Transverse colon (tissue), 4 donors: ENCODE data around the gene EML4. TPM values are rescaled to one million over a fixed set of nuclear protein-coding genes. Genes with fewer than 3 reads are reported as not detected.

ENCODE experiments used
- DNase-seq: peaks from one replicate; pipeline ENCODE4 v3.0.0-alpha.2; 2019
- H3K27ac ChIP-seq, 4 donors: fragments of 200-600 bp; sonication (generic); 2 replicates each; pipeline ENCODE4 v1.5.1; 2016 to 2018; ENCODE audit warnings: inconsistent platforms in 4 of 4
- H3K27me3 ChIP-seq: fragments of 200-600 bp; sonication (generic); 2 replicates; pipeline ENCODE4 v1.5.1; 2017; ENCODE audit warnings: inconsistent platforms
- H3K36me3 ChIP-seq, 4 donors: fragments of 200-600 bp; sonication (generic); 2 replicates each; pipeline ENCODE4 v1.5.1; 2017 to 2019; ENCODE audit warnings: inconsistent platforms in 4 of 4
- H3K4me1 ChIP-seq, 4 donors: fragments of 200-600 bp; sonication (generic); 2 replicates each; pipeline ENCODE4 v1.5.1; 2017 to 2020; ENCODE audit warnings: inconsistent platforms in 4 of 4
- H3K4me3 ChIP-seq, 4 donors: fragments of 200-600 bp; sonication (generic); 1 replicate in 1 of 4; 2 replicates in 3 of 4; pipeline versions ENCODE4 v1.5.1 to v1.6.1; 2017 to 2019; ENCODE audit warnings: inconsistent platforms in 4 of 4
- H3K9me3 ChIP-seq, 2 donors: fragments of 200-600 bp; sonication (generic); 2 replicates each; pipeline ENCODE4 v1.5.1; 2017 to 2019; ENCODE audit warnings: inconsistent platforms in 2 of 2
- CTCF ChIP-seq, 5 experiments: fragments of 200-600 bp in 3 of 5; fragments of 450-650 bp in 2 of 5; sonication (generic) in 3 of 5; IDR thresholded peaks; 1 replicate in 2 of 5; 2 replicates in 3 of 5; pipeline ENCODE4 v1.5.1; 2016 to 2017; ENCODE audit warnings: antibody characterized with exemption in 5 of 5, inconsistent platforms in 3 of 5, mild to moderate bottlenecking in 2 of 5, moderate library complexity in 1 of 5
- EP300 ChIP-seq: sonication (generic); formaldehyde crosslinking; IDR thresholded peaks from one replicate; pipeline ENCODE4 v1.6.1; 2017; ENCODE audit warnings: antibody characterized with exemption, low read depth
- POLR2A ChIP-seq: fragments of 450-650 bp; IDR thresholded peaks from one replicate; pipeline ENCODE4 v1.6.1; 2016; ENCODE audit warnings: antibody characterized with exemption, mild to moderate bottlenecking, moderate library complexity
- POLR2AphosphoS5 ChIP-seq, 3 donors: sonication (generic); formaldehyde crosslinking; IDR thresholded peaks; one replicate each; pipeline ENCODE4 v1.6.1; 2016; ENCODE audit warnings: antibody characterized with exemption in 3 of 3
- WGBS, 2 donors: methylation state at CpG; one replicate each; pipeline ENCODE4 v1.1.5; 2018; ENCODE audit warnings: low coverage in 1 of 2; 5-methylcytosine and 5-hydroxymethylcytosine counted together
- in situ Hi-C, 4 donors: fragments of 200-750 bp; cut with MboI; loops; one replicate each; pipeline versions ENCODE4 v1.15.0 to v1.15.1; 2017; ENCODE audit warnings: low sequenced_read_pairs in 3 of 4, low pct_ligation_motif_present in 1 of 4, low pct_unique_long_range_greater_than_20kb in 1 of 4
- intact Hi-C: fragments of 100-400 bp; cut with DNase I; formaldehyde crosslinking; loops from one replicate; pipeline ENCODE4 v1.15.1; 2023; ENCODE audit warnings: low total_unique reads
- total RNA-seq, 4 donors: library from RNA; depleted of rRNA; stranded (reverse); fragments of >200 nt; gene quantifications; one replicate each; pipeline ENCODE4 v1.1.0, GENCODE V29; 2016

The EML4 gene
- total RNA-seq, 4 donors from 2014 or later: 49.7 to 91.5 (median 67.5) TPM

- WGBS, 2 donors: 14 to 23% methylated on average over 6 of the region's 6 CpGs
- no peaks in the 10 kb centered on the region for H3K36me3 ChIP-seq
These were observed 190.3 kb downstream of the EML4 start for GRCh38 chr2:42359304-42359964.

GRCh38 chr2:42359965-42360483 lies 190.9 kb downstream of the EML4 start:
- DNase-seq: no peak
- H3K27me3 ChIP-seq: no peaks in the 10 kb centered on the region
- H3K4me1 ChIP-seq: peaks cover 6 to 44% (median 19%) of the 10 kb centered on the region in 4 donors
- TF ChIP-seq EP300: no peak
- TF ChIP-seq CTCF (IDR thresholded peaks at IDR 0.05): no peak
- no peak for TF ChIP-seq POLR2AphosphoS5 (IDR thresholded peaks at IDR 0.05)
- TF ChIP-seq POLR2A: no peak
- 0 to 7% methylated on average over 6 to 12 of the region's 12 CpGs for WGBS, 2 donors
- H3K27ac ChIP-seq: peak overlapping the region; percentile 92 to 97 (median 94)
- H3K9me3 ChIP-seq: no peaks in the 10 kb centered on the region
- in situ Hi-C loops (loop anchor here in 2 of 4 donors (25.0 kb wide), 2 partner anchors 273 to 498 kb away; no protein-coding TSS in a partner anchor), intact Hi-C loops (no loop called here)
- H3K36me3 ChIP-seq: no peaks in the 10 kb centered on the region
- peak overlapping the region; percentile 76 to 88 (median 84) for H3K4me3 ChIP-seq

More at GRCh38 chr2:42359304-42359964, 190.3 kb downstream of the EML4 start:
- H3K27ac ChIP-seq: peak overlapping the region; percentile 92 to 97 (median 94)
- no peak for DNase-seq
- peaks cover 6 to 48% (median 21%) of the 10 kb centered on the region in 4 donors for H3K4me1 ChIP-seq
- no peaks in the 10 kb centered on the region for H3K9me3 ChIP-seq
- intact Hi-C loops (no loop called here), in situ Hi-C loops (loop anchor here in 2 of 4 donors (25.0 kb wide), 2 partner anchors 272 to 497 kb away; no protein-coding TSS in a partner anchor)
- H3K27me3 ChIP-seq: no peaks in the 10 kb centered on the region
- peak overlapping the region in 3 of 4 donors; percentile 80 to 88 (median 88) for H3K4me3 ChIP-seq
- TF ChIP-seq EP300 (no peak), POLR2AphosphoS5 (IDR thresholded peaks at IDR 0.05) (no peak), CTCF (IDR thresholded peaks at IDR 0.05) (no peak), POLR2A (no peak)

GRCh38 chr2:42360493-42360889 lies 191.3 kb downstream of the EML4 start:
- H3K4me3 ChIP-seq: peak overlapping the region; percentile 76 to 88 (median 84)
- TF ChIP-seq CTCF (IDR thresholded peaks at IDR 0.05) (no peak), POLR2AphosphoS5 (IDR thresholded peaks at IDR 0.05) (no peak), POLR2A (no peak), EP300 (no peak)
- intact Hi-C loops: no loop called here
- no peak for DNase-seq
- no peaks in the 10 kb centered on the region for H3K27me3 ChIP-seq
- no peaks in the 10 kb centered on the region for H3K9me3 ChIP-seq
- H3K4me1 ChIP-seq: peaks cover 6 to 41% (median 17%) of the 10 kb centered on the region in 4 donors
- WGBS, 2 donors: 0% methylated on average over 11 to 15 of the region's 15 CpGs
- no peaks in the 10 kb centered on the region for H3K36me3 ChIP-seq
- in situ Hi-C loops: loop anchor here in 2 of 4 donors (25.0 kb wide), 2 partner anchors 273 to 498 kb away; no protein-coding TSS in a partner anchor
- H3K27ac ChIP-seq: peak overlapping the region; percentile 92 to 97 (median 94)

GRCh38 chr2:42360890-42361727 lies 192.0 kb downstream of the EML4 start, which contains the start of gene COX7A2L:
Gene COX7A2L (minus strand): TSS chr2:42361217. CDS start chr2:42361161, 56 bp downstream.
- intact Hi-C loops (no loop called here), in situ Hi-C loops (loop anchor here in 2 of 4 donors (25.0 kb wide), 2 partner anchors 274 to 499 kb away; no protein-coding TSS in a partner anchor)
- H3K36me3 ChIP-seq: no peaks in the 10 kb centered on the region
- peak within 1 kb of the TSS; percentile 92 to 97 (median 94) for H3K27ac ChIP-seq
- no peaks in the 10 kb centered on the region for H3K9me3 ChIP-seq
- peak within 1 kb of the TSS; percentile 76 to 88 (median 84) for H3K4me3 ChIP-seq
- TF ChIP-seq POLR2A (peak; percentile 86), POLR2AphosphoS5 (IDR thresholded peaks at IDR 0.05) (peak; percentile 74 to 93 (median 88)), CTCF (IDR thresholded peaks at IDR 0.05) (peak in 2 of 5 experiments; percentile 5 to 38), EP300 (no peak)
- H3K4me1 ChIP-seq: peaks cover 6 to 41% (median 17%) of the 10 kb centered on the region in 4 donors
- WGBS, 2 donors: 0 to 1% methylated on average over 4 to 54 of the region's 61 CpGs
- peak; percentile 98 for DNase-seq
- no peaks in the 10 kb centered on the region for H3K27me3 ChIP-seq
